KOPT-K1 (cell line): Measurements from ENCODE around the gene PLEKHA7.

Experiments
- H3K27ac ChIP-seq: fragments of 200-600 bp; sonication (generic); 2 replicates; pipeline ENCODE4 v1.5.1; 2016; ENCODE audit warnings: antibody characterized with exemption, mild to moderate bottlenecking, low read depth, low read length; ENCODE audit not compliant: poor library complexity, severe bottlenecking
- H3K36me3 ChIP-seq: fragments of 200-600 bp; sonication (generic); 2 replicates; pipeline ENCODE4 v1.5.1; 2017; ENCODE audit warnings: antibody characterized with exemption, mild to moderate bottlenecking, low read length, moderate library complexity; ENCODE audit not compliant: insufficient read depth
- H3K9me3 ChIP-seq: fragments of 200-600 bp; sonication (generic); 2 replicates; pipeline ENCODE4 v1.5.1; 2017; ENCODE audit warnings: antibody characterized with exemption, low read length, mild to moderate bottlenecking; ENCODE audit not compliant: insufficient read depth, poor library complexity, severe bottlenecking

PLEKHA7 gene

DNA sequence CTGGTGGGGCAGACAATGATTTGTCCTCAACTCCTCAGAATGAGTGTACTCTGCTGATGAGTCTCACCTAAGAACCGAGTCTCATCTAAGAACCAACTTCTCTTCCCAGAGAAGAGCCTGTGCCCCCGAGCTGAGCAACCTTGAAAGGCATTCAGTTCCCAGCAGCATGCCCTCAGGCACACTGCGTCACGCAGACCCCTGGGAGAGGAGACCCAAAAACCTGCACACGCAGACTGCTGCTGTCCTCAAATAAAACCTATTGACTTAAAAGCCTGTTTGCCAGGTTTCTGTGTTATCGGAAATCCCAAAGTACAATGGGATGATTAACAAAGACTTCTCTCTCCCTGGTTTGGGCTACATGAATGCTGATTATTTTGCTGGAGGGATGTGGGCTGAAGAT, 154.6 kb downstream of the PLEKHA7 start:
- Histone ChIP-seq H3K27ac (no peak overlapping the region), H3K9me3 (no peaks in the 10 kb centered on the region), H3K36me3 (no peaks in the 10 kb centered on the region)

- Histone ChIP-seq H3K9me3 (no peaks in the 10 kb centered on the region), H3K36me3 (no peaks in the 10 kb centered on the region), H3K27ac (no peak overlapping the region)
Observed at GRCh38 chr11:16857186-16857585, 157.0 kb downstream of the PLEKHA7 start.

GRCh38 chr11:16856022-16856471, 158.2 kb downstream of the PLEKHA7 start:
- H3K36me3 ChIP-seq, result no peaks in the 10 kb centered on the region

GRCh38 chr11:16854979-16855378, 159.2 kb downstream of the PLEKHA7 start:
- Histone ChIP-seq H3K9me3 (no peaks in the 10 kb centered on the region), H3K27ac (no peak overlapping the region), H3K36me3 (no peaks in the 10 kb centered on the region)

More at GRCh38 chr11:16856022-16856471, 158.2 kb downstream of the PLEKHA7 start:
- H3K9me3 ChIP-seq, result no peaks in the 10 kb centered on the region
- no peak overlapping the region for H3K27ac ChIP-seq

- Histone ChIP-seq H3K36me3 (no peaks in the 10 kb centered on the region), H3K9me3 (no peaks in the 10 kb centered on the region), H3K27ac (no peak overlapping the region)
Observed at GRCh38 chr11:16853859-16854258, 160.4 kb downstream of the PLEKHA7 start.

DNA sequence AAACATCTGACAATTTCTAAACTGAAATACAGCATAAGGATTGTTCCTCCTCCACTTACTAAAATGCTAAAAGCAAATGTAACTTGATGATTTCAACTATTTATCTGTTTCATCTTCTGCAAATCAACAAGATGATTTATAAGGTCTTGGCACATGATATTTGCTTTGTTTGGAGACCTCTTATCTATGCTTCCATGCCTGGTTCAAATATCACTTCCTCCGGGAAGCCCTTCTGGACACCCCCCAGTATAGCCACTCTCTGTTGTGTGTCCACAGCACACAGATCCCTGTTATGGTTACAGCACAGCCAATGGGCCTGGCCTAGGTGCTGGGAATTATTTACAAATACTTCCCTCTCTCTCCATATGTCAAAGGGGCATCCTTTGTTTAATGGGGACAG, 160.9 kb downstream of the PLEKHA7 start:
- H3K36me3 ChIP-seq, result no peaks in the 10 kb centered on the region

GRCh38 chr11:16846305-16846704, 167.9 kb downstream of the PLEKHA7 start:
- no peak overlapping the region for H3K27ac ChIP-seq
- no peaks in the 10 kb centered on the region for H3K36me3 ChIP-seq

More for the DNA sequence above, 160.9 kb downstream of the PLEKHA7 start:
- Histone ChIP-seq H3K27ac (no peak overlapping the region), H3K9me3 (no peaks in the 10 kb centered on the region)

GRCh38 chr11:16844268-16844771, 169.9 kb downstream of the PLEKHA7 start:
- Histone ChIP-seq H3K27ac (no peak overlapping the region), H3K9me3 (no peaks in the 10 kb centered on the region), H3K36me3 (no peaks in the 10 kb centered on the region)

More at GRCh38 chr11:16846305-16846704, 167.9 kb downstream of the PLEKHA7 start:
- H3K9me3 ChIP-seq, result no peaks in the 10 kb centered on the region

DNA sequence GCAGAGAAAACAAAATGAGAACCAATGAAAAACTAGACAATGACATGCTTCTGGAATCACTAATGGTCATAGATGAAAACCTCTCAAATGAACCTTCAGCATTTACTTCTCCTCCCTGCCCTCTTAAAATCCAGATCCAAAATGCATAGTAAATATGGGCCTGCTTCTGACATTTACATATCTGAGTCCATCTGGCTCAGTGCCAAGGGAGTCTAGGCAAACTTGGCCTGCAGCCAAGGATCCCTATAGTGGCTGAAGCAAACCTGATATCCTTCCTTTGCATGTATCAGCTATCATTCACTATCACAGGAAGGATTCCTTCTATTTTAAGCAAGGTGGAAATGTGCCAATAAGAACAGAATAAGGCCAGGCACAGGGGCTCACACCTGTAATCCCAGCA, 170.9 kb downstream of the PLEKHA7 start:
- Histone ChIP-seq H3K9me3 (no peaks in the 10 kb centered on the region), H3K27ac (no peak overlapping the region), H3K36me3 (no peaks in the 10 kb centered on the region)

GRCh38 chr11:16841984-16842383, 172.2 kb downstream of the PLEKHA7 start:
- Histone ChIP-seq H3K9me3 (no peaks in the 10 kb centered on the region), H3K36me3 (no peaks in the 10 kb centered on the region), H3K27ac (no peak overlapping the region)

- no peaks in the 10 kb centered on the region for H3K36me3 ChIP-seq
- H3K27ac ChIP-seq, result no peak overlapping the region
- H3K9me3 ChIP-seq, result no peaks in the 10 kb centered on the region
Observed at GRCh38 chr11:16841481-16841880, 172.7 kb downstream of the PLEKHA7 start.

GRCh38 chr11:16840951-16841350, 173.3 kb downstream of the PLEKHA7 start:
- no peak overlapping the region for H3K27ac ChIP-seq
- H3K36me3 ChIP-seq, result no peaks in the 10 kb centered on the region
- H3K9me3 ChIP-seq, result no peaks in the 10 kb centered on the region

GRCh38 chr11:16839821-16840220, 174.4 kb downstream of the PLEKHA7 start:
- no peaks in the 10 kb centered on the region for H3K9me3 ChIP-seq
- H3K36me3 ChIP-seq, result no peaks in the 10 kb centered on the region
- H3K27ac ChIP-seq, result no peak overlapping the region

DNA sequence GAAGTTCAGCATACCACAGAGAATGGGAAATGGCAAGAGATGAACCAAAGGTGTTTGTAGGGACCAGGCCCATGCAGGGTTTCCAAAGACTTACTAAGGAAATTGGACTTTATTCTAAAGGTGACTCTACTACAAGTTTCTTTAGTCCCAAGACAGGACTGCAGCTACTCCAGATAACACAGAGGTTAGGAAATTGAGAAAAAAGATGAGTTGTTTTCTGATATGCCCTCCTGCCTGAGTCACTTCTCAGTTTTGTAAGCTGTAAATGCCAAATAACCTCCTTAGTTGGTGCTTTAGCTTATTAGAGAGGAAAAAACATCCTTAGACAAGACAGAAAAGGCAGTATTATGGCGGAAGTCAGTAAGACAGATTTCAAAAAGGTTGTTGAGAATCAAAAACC, 179.8 kb downstream of the PLEKHA7 start:
- Histone ChIP-seq H3K27ac (no peak overlapping the region), H3K9me3 (no peaks in the 10 kb centered on the region), H3K36me3 (no peaks in the 10 kb centered on the region)

DNA sequence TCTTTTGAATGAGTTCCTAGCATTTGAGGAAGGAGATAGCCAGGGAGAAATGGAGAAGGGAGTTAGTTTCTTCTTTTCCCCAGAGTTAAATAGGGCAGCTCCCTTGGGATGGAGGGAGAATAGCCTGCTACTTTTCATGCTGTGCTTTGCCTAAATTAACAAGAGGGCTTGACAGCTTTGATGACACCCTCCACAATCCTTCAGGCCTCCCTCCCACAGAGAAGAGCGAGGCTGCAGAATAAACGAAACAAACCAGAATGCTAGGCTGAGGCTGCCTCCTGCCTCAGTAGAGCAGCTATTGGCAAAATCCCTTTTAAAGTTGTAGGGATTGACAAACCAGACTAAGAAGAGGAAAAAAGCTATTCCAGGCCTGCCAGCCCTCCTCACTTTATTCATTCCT, 181.2 kb downstream of the PLEKHA7 start:
- no peaks in the 10 kb centered on the region for H3K9me3 ChIP-seq
- H3K36me3 ChIP-seq, result no peaks in the 10 kb centered on the region
- H3K27ac ChIP-seq, result no peak overlapping the region

DNA sequence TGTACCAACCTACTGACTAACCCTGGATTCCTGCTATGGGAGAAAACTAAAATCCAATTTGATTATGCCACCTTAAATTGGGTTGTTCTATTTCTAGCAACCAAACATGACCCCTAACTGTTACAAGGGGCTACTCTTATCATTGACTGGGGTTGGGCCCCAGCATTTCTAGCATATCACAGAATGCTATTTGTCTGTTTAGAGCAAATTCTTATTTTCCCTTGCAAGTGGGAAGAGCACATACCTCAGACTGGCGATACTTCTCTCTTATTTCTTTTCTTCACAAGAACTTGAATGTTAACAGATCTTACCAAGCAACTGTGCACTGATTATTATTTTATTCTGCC, 182.0 kb downstream of the PLEKHA7 start:
- Histone ChIP-seq H3K9me3 (no peaks in the 10 kb centered on the region), H3K27ac (no peak overlapping the region), H3K36me3 (no peaks in the 10 kb centered on the region)
